H9 (cell line): ENCODE measurements around the gene CD5L. TPM values are rescaled to one million over a fixed set of nuclear protein-coding genes. Genes with fewer than 3 reads are reported as not detected.

Source experiments
- DNase-seq: peaks from one replicate; pipeline ENCODE4 v3.0.0-alpha.2; 2017
- H2AFZ ChIP-seq: one replicate; pipeline ENCODE4 v1.6.1; 2013; ENCODE audit warnings: mild to moderate bottlenecking, low read length, control low read depth, moderate library complexity
- H2AK5ac ChIP-seq: 2 replicates; pipeline ENCODE4 v1.6.1; 2013; ENCODE audit warnings: low read length, control low read depth, mixed read lengths; ENCODE audit not compliant: insufficient read length
- H2BK120ac ChIP-seq: one replicate; pipeline ENCODE4 v1.6.1; 2013; ENCODE audit warnings: low read depth, mild to moderate bottlenecking, low read length, control low read depth, inconsistent platforms; ENCODE audit not compliant: poor library complexity, severe bottlenecking
- H2BK12ac ChIP-seq: 2 replicates; pipeline ENCODE4 v1.6.1; 2013; ENCODE audit warnings: low read length, control low read depth, mixed read lengths, low read depth; ENCODE audit not compliant: insufficient read length
- H2BK15ac ChIP-seq: 2 replicates; pipeline ENCODE4 v1.6.1; 2013; ENCODE audit warnings: low read depth, low read length, control low read depth
- H2BK20ac ChIP-seq: one replicate; pipeline ENCODE4 v1.6.1; 2013; ENCODE audit warnings: low read depth, mild to moderate bottlenecking, low read length, control low read depth, inconsistent platforms; ENCODE audit not compliant: poor library complexity, severe bottlenecking
- H2BK5ac ChIP-seq: 2 replicates; pipeline ENCODE4 v1.6.1; 2013; ENCODE audit warnings: low read length, control low read depth, mixed read lengths; ENCODE audit not compliant: insufficient read length
- H3K14ac ChIP-seq: 2 replicates; pipeline ENCODE4 v1.6.1; 2013; ENCODE audit warnings: low read length, control low read depth; ENCODE audit not compliant: insufficient read depth
- H3K18ac ChIP-seq: 2 replicates; pipeline ENCODE4 v1.6.1; 2013; ENCODE audit warnings: low read depth, mild to moderate bottlenecking, mixed read lengths, low read length, control low read depth; ENCODE audit not compliant: insufficient read length
- H3K23ac ChIP-seq: 2 replicates; pipeline ENCODE4 v1.6.1; 2013; ENCODE audit warnings: low read length, control low read depth, mixed read lengths, low read depth; ENCODE audit not compliant: insufficient read length
- H3K23me2 ChIP-seq: 2 replicates; pipeline ENCODE4 v1.6.1; 2013; ENCODE audit warnings: low read depth, mild to moderate bottlenecking, mixed read lengths, low read length, control low read depth; ENCODE audit not compliant: insufficient read length, poor library complexity, severe bottlenecking
- H3K27ac ChIP-seq: 2 replicates; pipeline ENCODE4 v1.5.1; 2013; ENCODE audit warnings: low read length, control low read depth, mixed read lengths, low read depth; ENCODE audit not compliant: insufficient read length
- H3K27me3 ChIP-seq: 2 replicates; pipeline ENCODE4 v1.6.1; 2013; ENCODE audit warnings: low read length, control low read depth, inconsistent platforms; ENCODE audit not compliant: insufficient read depth
- H3K4ac ChIP-seq: 2 replicates; pipeline ENCODE4 v1.6.1; 2013; ENCODE audit warnings: low read depth, mild to moderate bottlenecking, control low read depth, inconsistent platforms, low read length, moderate library complexity
- H3K4me1 ChIP-seq: 2 replicates; pipeline ENCODE4 v1.6.1; 2013; ENCODE audit warnings: low read length, control low read depth, inconsistent platforms; ENCODE audit not compliant: insufficient read depth
- H3K4me2 ChIP-seq: 2 replicates; pipeline ENCODE4 v1.6.1; 2013; ENCODE audit warnings: low read length, control low read depth, mixed read lengths; ENCODE audit not compliant: insufficient read length, insufficient read depth
- H3K56ac ChIP-seq: 2 replicates; pipeline ENCODE4 v1.6.1; 2013; ENCODE audit warnings: low read depth, mild to moderate bottlenecking, mixed read lengths, low read length, control low read depth; ENCODE audit not compliant: insufficient read length
- H3K79me1 ChIP-seq: 2 replicates; pipeline ENCODE4 v1.6.1; 2013; ENCODE audit warnings: low read depth, mild to moderate bottlenecking, moderate library complexity, low read length, control low read depth, inconsistent platforms; ENCODE audit not compliant: insufficient read depth, poor library complexity, severe bottlenecking
- H3K79me2 ChIP-seq: 2 replicates; pipeline ENCODE4 v1.6.1; 2013; ENCODE audit warnings: low read length, control low read depth, inconsistent platforms; ENCODE audit not compliant: insufficient read depth
- H3K9ac ChIP-seq: 2 replicates; pipeline ENCODE4 v1.6.1; 2013; ENCODE audit warnings: low read length, control low read depth, mixed read lengths; ENCODE audit not compliant: insufficient read length; ENCODE audit errors: extremely low read depth
- H3K9me3 ChIP-seq: one replicate; pipeline ENCODE4 v1.6.1; 2013; ENCODE audit warnings: low read depth, low read length, inconsistent platforms; ENCODE audit not compliant: control insufficient read depth
- H3T11ph ChIP-seq: one replicate; pipeline ENCODE4 v1.6.1; 2013; ENCODE audit warnings: mild to moderate bottlenecking, low read length, control low read depth, inconsistent platforms
- H4K20me1 ChIP-seq: one replicate; pipeline ENCODE4 v1.6.1; 2013; ENCODE audit not compliant: control insufficient read depth, insufficient read length, insufficient read depth
- H4K5ac ChIP-seq: 2 replicates; pipeline ENCODE4 v1.6.1; 2013; ENCODE audit warnings: low read depth, mild to moderate bottlenecking, mixed read lengths, low read length, control low read depth; ENCODE audit not compliant: insufficient read length
- H4K8ac ChIP-seq: replicated peaks from 2 replicates; pipeline ENCODE4 v1.6.1; 2013; ENCODE audit warnings: low read length, control low read depth, mixed read lengths, low read depth; ENCODE audit not compliant: insufficient read length
- H4K91ac ChIP-seq: 2 replicates; pipeline ENCODE4 v1.6.1; 2013; ENCODE audit warnings: low read depth, mild to moderate bottlenecking, moderate library complexity, mixed read lengths, low read length, control low read depth; ENCODE audit not compliant: insufficient read length
- H3K27ac Mint-ChIP-seq, 3 experiments: 2 replicates in 2 of 3; 3 replicates in 1 of 3; pipeline ENCODE4 v1.8.0; 2020 to 2021; ENCODE audit warnings: mixed read lengths in 3 of 3, mild to moderate bottlenecking in 1 of 3, moderate library complexity in 1 of 3
- H3K27me3 Mint-ChIP-seq: 2 replicates; pipeline ENCODE4 v1.8.0; 2021; ENCODE audit warnings: low read depth, mild to moderate bottlenecking, moderate library complexity, mixed read lengths
- H3K36me3 Mint-ChIP-seq, 3 experiments: 2 replicates in 2 of 3; 3 replicates in 1 of 3; pipeline ENCODE4 v1.8.0; 2020 to 2021; ENCODE audit warnings: low read depth in 3 of 3, mixed read lengths in 3 of 3; ENCODE audit not compliant: insufficient read depth in 1 of 3
- H3K4me1 Mint-ChIP-seq, 2 experiments: 2 replicates each; pipeline ENCODE4 v1.8.0; 2020; ENCODE audit warnings: mixed read lengths in 2 of 2
- H3K4me3 Mint-ChIP-seq, 2 experiments: 2 replicates in 1 of 2; 3 replicates in 1 of 2; pipeline ENCODE4 v1.8.0; 2020 to 2021; ENCODE audit warnings: mild to moderate bottlenecking in 2 of 2, mixed read lengths in 2 of 2, moderate library complexity in 1 of 2
- H3K9me3 Mint-ChIP-seq, 2 experiments: 2 replicates in 1 of 2; 3 replicates in 1 of 2; pipeline ENCODE4 v1.8.0; 2020; ENCODE audit warnings: mild to moderate bottlenecking in 2 of 2, mixed read lengths in 2 of 2, moderate library complexity in 1 of 2
- CTCF ChIP-seq: fragments of 200-600 bp; sonication (generic); conservative IDR thresholded peaks from 3 replicates; pipeline ENCODE4 v1.8.0; 2021; ENCODE audit warnings: antibody characterized with exemption, mild to moderate bottlenecking
- WGBS: extraction: QIAGEN DNeasy Blood & Tissue Kit; methylation state at CpG from one replicate; pipeline ENCODE4 v1.1.7; 2013; ENCODE audit warnings: missing lambda C conversion rate, low lambda C conversion rate, mixed read lengths; ENCODE audit not compliant: insufficient read length; ENCODE audit errors: extremely low coverage; 5-methylcytosine and 5-hydroxymethylcytosine counted together
- total RNA-seq: library from RNA; stranded (reverse); gene quantifications from 2 replicates; pipeline ENCODE4 v1.2.1, GENCODE V29; 2021

Gene CD5L
- total RNA-seq, 1 experiment from 2014 or later: not detected

- Histone ChIP-seq H4K91ac (no peak overlapping the region), H2BK12ac (no peak overlapping the region), H3K56ac (no peak overlapping the region), H2AFZ (no peak overlapping the region), H3K79me1 (no peaks in the 10 kb centered on the region), H4K5ac (no peak overlapping the region), H3K79me2 (no peaks in the 10 kb centered on the region), H3K23me2 (no peaks in the 10 kb centered on the region), H2BK5ac (no peak overlapping the region), H2BK20ac (no peak overlapping the region), H3K23ac (no peak overlapping the region), H2AK5ac (no peak overlapping the region), H2BK15ac (no peak overlapping the region), H3K9ac (no peak overlapping the region), H3K9me3 (no peaks in the 10 kb centered on the region), H3K27me3 (no peaks in the 10 kb centered on the region), H3K14ac (no peak overlapping the region), H4K20me1 (no peaks in the 10 kb centered on the region), H4K8ac (no peak overlapping the region), H3K4me1 (no peaks in the 10 kb centered on the region), H2BK120ac (no peak overlapping the region), H3K4ac (no peak overlapping the region), H3K27ac (no peak overlapping the region), H3T11ph (no peak overlapping the region), H3K18ac (no peak overlapping the region), H3K4me2 (no peak overlapping the region)
- no peaks in the 10 kb centered on the region for H3K36me3 Mint-ChIP-seq
- no peaks in the 10 kb centered on the region for H3K4me1 Mint-ChIP-seq
- no peak for TF ChIP-seq CTCF
- H3K9me3 Mint-ChIP-seq: no peaks in the 10 kb centered on the region; a peak in 2 of 5 replicates
- no peaks in the 10 kb centered on the region; the same call in none of the 2 replicates for H3K27me3 Mint-ChIP-seq
- no CpG with 5 or more reads among the region's 2 CpGs for WGBS
- DNase-seq: no peak
- H3K4me3 Mint-ChIP-seq: no peak overlapping the region
- no peak overlapping the region for H3K27ac Mint-ChIP-seq
These were observed 21.3 kb downstream of the CD5L start for GRCh38 chr1:157820299-157820698.
